C4-2B (cell line): ENCODE results near the gene TTLL10.

Experiments
- H3K27ac ChIP-seq: fragments of 450-650 bp; 2 replicates; pipeline ENCODE4 v1.5.1; 2017
- CTCF ChIP-seq: fragments of 450-650 bp; conservative IDR thresholded peaks from 2 replicates; pipeline ENCODE4 v1.5.1; 2017; ENCODE audit warnings: mild to moderate bottlenecking
- ZFX ChIP-seq: fragments of 450-650 bp; IDR thresholded peaks from 2 replicates; pipeline ENCODE4 v1.6.1; 2017

The TTLL10 gene

GRCh38 chr1:1161683-1162079 is 12.0 kb upstream of the TTLL10 start:
- TF ChIP-seq CTCF (no peak), ZFX (no peak)
- peak overlapping the region; percentile 100 for H3K27ac ChIP-seq

GRCh38 chr1:1162597-1163537 is 10.8 kb upstream of the TTLL10 start:
- TF ChIP-seq ZFX, result peak; percentile 85
- TF ChIP-seq CTCF, result no peak
- peak overlapping the region; percentile 100 for H3K27ac ChIP-seq

DNA sequence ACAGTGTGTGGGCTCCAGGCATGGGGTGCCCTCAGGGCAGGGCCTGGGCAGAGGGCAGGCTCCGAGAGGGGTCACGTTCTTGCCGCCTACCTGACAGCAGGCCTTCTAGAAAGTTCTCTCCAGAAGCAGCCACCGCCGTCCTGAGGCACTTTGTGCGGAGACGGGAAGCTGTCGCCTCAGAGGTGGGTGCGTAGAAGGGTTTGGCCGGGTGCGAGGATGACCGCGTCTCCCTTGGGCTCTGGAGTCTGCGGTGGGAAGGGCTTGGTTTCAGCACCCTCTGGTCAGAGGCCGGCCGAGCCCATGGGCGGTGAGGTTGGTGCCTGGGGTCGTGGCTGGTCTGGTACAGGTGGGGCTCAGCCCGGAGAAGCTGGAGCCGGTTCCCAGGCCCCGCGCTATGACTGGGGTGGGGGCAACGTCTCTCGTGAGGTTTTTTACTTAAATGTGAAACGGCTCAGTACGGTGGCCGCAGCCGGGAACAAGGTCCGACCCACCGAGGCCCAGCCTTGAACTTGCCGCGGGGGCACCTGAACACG is 10.1 kb upstream of the TTLL10 start:
- TF ChIP-seq CTCF, result no peak
- TF ChIP-seq ZFX, result no peak
- H3K27ac ChIP-seq, result peak overlapping the region; percentile 100

GRCh38 chr1:1164361-1164700 is 9.3 kb upstream of the TTLL10 start:
- H3K27ac ChIP-seq, result peak overlapping the region; percentile 100
- no peak for TF ChIP-seq CTCF

DNA sequence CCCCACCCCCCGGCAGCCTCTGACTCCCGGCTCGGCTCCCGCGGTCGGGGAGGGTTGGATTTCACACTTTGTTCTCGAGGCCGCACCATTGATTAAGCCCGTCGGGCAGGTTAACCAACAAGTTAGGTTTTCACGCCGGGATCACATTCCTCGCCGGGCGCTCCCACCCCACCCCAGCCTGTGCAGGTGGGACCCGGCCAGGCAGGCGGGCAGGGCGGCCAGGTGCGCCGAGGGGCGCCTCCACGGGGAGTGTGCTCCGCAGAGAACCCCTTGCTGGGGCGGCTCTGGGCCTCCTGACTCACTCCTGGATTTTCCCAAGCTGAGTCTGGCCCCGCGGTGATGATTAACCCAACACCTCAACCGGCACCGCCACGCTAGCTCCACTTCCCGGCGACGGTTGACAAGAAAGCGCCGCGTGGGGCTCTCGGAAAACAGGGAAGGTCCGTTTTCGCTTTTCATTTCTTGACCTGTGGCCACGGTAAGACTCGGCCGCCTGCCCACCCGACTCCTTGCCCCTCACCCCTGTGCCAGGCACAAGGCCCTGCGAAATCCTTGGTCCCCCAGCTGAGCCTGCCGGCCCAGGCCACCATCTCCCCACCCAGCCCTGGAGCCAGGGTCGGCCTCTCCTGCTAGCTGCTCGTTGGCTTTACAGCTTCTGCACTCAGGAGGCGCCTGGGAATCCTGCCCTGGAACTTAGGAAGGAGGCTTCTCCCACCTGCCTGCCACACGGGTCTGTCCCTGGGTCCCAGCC is 8.8 kb upstream of the TTLL10 start:
- TF ChIP-seq CTCF, result no peak
- peak; percentile 31; the same call in 1 of the 2 replicates for TF ChIP-seq ZFX
- H3K27ac ChIP-seq, result peak overlapping the region; percentile 100

DNA sequence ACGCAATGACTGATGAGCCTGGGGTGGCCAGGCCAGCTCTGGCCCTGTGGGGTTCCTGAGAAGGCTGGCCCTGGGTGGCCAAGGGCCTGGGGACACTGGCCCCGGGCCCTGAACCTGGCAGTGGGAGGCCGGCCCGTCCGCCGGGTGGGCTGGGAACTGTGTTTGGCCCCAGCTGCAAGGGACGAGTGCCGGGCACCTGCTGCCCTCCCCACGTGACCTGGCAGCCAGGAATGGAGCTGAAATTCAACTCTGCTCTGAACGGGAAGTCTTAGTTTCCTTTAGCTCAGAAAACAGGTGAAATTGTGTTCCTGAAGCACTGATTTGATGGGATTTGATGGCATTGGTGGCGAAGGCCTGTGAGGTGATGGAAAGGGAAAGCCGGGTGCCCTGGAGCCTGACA is 8.2 kb upstream of the TTLL10 start:
- TF ChIP-seq ZFX, result no peak
- TF ChIP-seq CTCF, result no peak
- peak overlapping the region; percentile 100 for H3K27ac ChIP-seq

- TF ChIP-seq CTCF, result no peak
- no peak for TF ChIP-seq ZFX
- H3K27ac ChIP-seq, result peak overlapping the region; percentile 100
Observed at GRCh38 chr1:1165900-1166421, 7.7 kb upstream of the TTLL10 start.
